ENCODE measurements around the gene LEMD1.
"Not testable (repeated sequence)": the region's sequence is repeated elsewhere in the genome, so short reads cannot be mapped to it uniquely, and the experiment has no call there.

Gene LEMD1

DNA sequence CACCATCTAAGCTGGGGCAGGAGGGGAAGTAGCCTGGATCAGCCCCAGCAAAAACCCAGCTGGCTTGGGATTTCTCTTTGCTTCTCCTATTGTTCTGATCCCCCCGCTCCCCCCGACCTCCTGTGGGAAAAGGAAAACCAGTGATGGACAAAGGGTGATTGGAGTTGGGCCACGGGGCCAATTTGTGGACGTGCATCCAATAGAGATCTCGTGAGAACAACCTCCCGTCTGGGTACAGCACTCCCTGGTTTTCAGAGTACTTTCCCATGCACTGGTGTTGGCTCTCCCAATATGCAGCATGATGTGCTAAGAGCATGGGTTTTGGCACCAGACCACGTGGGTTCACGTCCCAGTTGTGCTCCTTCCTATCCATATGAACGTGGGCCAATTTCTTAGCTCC, 25.0 kb upstream of the LEMD1 start:
- DNase-seq (ENCODE audit: low read depth in 2 of 2) = no peak

GRCh38 chr1:205445646-205445935, 23.7 kb upstream of the LEMD1 start:
- DNase-seq (ENCODE audit: low read depth in 2 of 2) = no peak

DNA sequence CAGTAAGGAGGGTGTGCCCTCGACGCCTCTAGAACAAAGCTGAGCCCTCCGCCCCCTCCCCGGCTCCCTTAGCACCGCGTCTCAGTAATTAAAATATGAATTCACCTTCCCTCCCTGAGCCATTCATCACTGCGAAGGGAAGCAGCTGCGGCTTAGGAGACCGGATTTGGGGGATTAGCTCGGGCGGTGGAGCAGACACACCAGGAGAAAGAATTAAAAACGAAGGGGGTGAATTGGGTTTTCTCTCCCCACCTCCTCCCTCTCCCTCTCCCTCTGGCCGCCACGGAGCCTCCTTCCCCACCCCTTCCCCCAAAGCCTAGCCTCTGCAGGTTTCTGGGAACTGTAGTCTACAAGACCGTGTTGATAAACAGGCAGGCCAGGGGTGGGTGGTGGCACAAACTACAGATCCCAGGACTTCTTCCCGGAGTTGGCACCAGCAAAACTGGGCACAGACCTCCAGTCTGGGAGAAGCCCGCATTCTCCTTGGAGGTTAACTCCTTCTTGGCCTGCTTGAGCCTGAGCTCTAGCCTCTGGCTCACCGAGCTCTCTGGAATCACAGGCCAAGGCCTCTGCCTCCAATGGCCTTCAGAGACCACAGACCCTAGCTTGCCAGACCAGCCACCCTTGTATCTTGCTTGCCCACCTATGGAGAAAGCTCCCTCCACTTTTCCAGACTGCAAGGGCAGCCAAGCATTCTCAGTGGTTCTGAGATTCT, 23.2 kb upstream of the LEMD1 start:
- DNase-seq (ENCODE audit: low read depth in 2 of 2) = no peak

DNA sequence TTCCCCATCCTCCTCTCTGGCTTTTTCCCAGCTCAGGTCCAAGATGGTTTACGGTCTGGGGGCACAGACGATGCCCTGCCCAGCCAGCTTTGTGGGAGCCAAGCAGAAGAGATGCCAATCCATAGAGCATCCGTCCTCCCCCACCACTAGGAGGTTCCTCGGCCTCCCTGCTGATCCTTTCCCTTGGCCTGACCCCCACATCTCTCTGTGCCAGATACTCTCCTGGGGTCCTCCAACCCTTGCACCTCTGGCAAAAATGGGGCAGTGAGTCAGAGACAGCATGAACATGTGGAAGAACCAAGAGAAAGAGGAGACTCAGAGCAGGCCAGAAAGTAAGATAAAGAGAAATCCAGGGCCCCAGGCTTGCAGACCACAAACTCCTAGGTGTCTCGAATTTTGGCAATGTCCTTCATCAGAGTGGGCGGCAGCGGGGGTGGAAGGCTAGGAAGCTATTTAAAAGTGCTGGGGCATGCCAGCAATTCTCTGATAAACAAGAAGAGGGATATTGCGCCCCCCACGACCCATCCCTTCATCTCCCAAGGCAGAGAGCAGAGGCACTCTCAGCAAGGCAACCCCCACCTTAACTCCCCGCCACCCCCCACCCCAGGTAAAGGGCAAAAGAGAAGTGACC, 22.6 kb upstream of the LEMD1 start:
- DNase-seq (ENCODE audit: low read depth in 2 of 2) = no peak

GRCh38 chr1:205443585-205444299, 21.9 kb upstream of the LEMD1 start:
- no peak for DNase-seq (ENCODE audit: low read depth in 2 of 2)

- DNase-seq (ENCODE audit: low read depth in 2 of 2) = no peak
Observed at GRCh38 chr1:205442051-205442725, 20.3 kb upstream of the LEMD1 start.

- DNase-seq (ENCODE audit: low read depth in 2 of 2) = no peak
Observed at GRCh38 chr1:205441716-205442050, 19.8 kb upstream of the LEMD1 start.

- DNase-seq (ENCODE audit: low read depth in 2 of 2) = no peak
Observed at GRCh38 chr1:205441318-205441633, 19.4 kb upstream of the LEMD1 start.

DNA sequence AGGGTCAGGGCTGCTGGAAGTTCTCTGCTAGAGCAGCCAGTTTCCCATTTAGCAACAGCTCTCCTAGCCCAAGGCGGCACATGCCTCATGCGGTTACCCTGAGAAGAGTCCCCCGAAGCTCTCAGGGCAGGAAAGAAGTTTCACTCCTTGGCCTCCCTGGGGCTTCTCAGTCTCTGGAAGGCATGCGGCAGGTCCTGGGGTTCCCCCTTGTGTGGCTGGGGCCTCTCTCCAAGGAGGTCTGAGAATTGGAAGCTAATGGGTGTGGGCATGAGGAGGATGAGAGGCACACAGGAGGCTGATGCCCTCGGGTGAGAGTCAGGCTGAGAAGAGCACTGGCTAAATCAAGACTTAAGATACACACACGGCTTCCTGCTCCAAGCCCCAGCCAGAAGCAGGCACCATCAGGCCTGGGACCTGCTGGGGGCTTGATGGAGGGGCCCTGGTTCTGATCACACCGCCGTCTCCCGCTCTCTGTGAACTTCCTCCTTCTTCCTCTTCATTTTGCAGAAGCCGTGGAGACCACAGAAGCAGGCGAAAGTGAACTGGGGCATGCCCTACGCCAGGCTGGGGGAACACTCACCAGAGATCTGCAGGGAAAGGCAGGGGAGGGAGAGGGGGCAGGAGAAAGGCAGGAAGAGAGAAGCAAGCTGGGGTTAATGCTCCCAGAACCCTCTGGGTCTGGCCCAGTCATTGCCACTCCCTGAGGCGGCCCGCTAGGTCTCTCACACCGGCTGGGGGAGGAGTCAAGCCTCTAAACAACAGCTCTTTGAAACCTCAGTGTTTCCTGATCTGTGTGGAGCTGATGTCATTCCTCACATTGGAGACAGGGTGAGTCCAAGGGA, 18.8 kb upstream of the LEMD1 start:
- peak; percentile 24 to 66 for DNase-seq (ENCODE audit: low read depth in 2 of 2)

GRCh38 chr1:205440121-205440475, 18.2 kb upstream of the LEMD1 start:
- no peak for DNase-seq (ENCODE audit: low read depth in 2 of 2)

GRCh38 chr1:205438213-205439158, 16.6 kb upstream of the LEMD1 start:
- DNase-seq (ENCODE audit: low read depth in 2 of 2) = no peak

- no peak for DNase-seq (ENCODE audit: low read depth in 2 of 2)
Observed at GRCh38 chr1:205437570-205437969, 15.7 kb upstream of the LEMD1 start.

DNA sequence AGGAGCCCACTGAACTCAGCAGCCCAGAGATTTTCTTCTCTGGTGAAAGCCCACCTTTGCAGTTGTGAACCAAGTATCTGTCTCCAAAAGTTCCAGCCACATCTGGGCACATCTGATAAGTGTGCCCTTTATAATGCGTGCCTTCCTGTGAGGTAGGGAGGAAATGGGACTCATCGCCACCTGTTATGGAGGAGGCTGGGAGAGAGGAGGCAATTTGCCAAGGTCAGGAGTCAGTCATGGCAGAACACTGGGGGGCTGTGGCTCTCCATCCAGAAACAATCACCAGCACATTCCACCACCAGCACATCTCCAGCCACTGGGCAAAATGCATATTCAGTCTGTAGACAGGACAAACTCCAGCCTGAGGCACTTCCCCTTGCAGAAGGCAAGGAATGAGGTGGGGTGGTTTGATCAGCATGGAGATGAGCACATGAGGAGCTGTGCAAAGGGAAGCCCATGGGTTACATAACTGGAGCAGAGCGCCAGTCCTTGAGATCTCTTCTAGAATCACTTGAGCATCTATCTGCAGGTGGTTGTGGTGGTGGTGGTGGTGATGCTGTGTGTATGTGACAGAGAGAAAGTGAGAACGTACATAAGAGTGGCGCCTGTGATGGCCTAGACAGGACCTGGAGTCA, 15.0 kb upstream of the LEMD1 start:
- no peak for DNase-seq (ENCODE audit: low read depth in 2 of 2)

DNA sequence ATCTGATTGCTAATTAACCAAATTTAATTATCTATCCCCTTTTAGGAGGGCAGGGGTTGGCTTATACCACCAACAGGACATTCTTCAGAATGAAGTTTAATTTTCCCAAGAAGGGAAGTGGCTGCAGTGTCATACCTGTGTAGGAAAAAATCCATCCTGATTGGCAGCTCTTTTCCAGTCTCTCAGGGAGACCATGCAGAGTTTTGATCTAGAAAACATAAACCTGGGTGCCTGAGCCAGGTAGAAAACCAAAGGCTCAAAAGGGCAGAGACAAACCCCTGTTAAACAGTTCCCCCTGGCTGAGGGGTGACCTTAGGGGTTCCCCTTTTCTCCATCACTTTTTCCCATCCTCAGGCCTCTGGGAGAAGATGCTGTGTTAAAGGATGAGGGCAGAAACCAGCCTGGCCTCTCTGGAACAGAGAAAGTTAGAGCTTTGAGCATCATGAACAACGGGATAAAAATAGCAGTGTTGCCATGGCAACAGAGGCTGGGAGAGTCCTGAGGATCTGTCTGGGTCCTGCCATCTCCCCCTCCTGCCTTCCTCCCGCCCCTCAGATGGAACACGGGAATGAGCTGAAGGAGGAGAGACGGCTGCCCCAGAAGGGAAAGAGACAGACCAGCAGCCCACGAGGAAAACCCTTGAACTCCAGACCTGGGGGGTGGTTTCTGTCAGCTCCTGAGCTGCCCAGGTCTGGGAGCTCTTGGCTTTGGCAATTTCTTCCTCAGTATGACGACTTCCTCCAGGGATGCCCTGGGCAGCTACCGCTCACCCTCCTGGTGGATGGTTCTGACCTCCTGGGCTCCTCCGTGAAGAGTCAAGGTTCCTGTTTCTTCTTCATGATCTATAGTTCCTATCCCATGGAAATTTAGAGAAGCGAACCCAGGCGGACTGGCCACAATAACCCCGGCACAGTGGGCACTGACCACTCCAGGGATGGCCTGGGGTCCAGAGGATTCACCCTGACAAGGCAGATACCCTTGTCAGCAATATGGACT, 14.0 kb upstream of the LEMD1 start:
- no peak for DNase-seq (ENCODE audit: low read depth in 2 of 2)

DNA sequence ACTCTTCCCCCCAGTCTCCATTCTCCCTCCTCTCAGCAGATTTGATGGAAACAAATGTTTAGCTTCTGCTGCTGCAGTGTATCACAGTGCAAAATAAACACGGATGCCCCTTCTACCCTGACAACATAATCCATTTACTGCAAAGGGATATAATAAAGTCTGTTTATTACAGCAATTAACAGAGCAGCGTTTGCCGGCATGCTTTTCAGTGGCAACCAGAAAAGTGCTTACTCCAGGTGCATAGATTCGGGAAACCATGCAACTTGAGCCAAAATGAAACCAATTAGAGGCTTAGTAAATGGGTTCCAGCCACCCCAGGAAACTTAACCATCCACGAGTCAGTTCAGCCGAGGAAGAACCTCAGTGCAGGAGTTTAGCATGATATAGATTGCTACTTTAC, 12.9 kb upstream of the LEMD1 start:
- no peak for DNase-seq (ENCODE audit: low read depth in 2 of 2)

DNA sequence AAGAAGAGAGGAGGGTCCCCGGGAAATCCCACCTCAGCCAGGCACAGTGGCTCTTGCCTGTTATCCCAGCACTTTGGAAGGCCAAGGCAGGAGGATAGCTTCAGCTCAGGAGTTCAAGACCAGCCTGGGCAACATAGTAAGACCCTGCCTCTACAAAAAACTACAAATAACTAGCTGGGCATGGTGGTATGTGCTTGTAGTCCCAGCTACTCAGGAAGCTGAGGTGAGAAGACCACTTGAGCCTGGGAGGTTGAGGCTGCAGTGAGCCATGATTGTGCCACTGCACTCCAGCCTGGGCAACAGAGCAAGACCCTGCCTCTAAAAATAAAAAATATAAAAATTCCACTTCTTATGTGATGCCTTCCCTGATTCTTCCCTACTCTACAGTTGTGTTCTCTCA, 10.8 kb upstream of the LEMD1 start:
- not testable (repeated sequence) for DNase-seq (ENCODE audit: low read depth in 2 of 2)

GRCh38 chr1:205432116-205432515, 10.3 kb upstream of the LEMD1 start:
- DNase-seq (ENCODE audit: low read depth in 2 of 2) = no peak

- peak; percentile 18 to 49 for DNase-seq (ENCODE audit: low read depth in 2 of 2)
Observed at GRCh38 chr1:205430696-205431305, 8.9 kb upstream of the LEMD1 start.

Measured in stimulated activated CD4-positive, alpha-beta T cell treated with anti-CD3 and anti-CD28 coated beads, Interleukin-12 subunit alpha, Interleukin-12 subunit beta, amount 100 ng/mL, for 24 hours (primary cell).